GM12878 (cell line): ENCODE measurements around the gene HOXB3. TPM values are rescaled to one million over a fixed set of nuclear protein-coding genes. Genes with fewer than 3 reads are reported as not detected.

Experiments used
- ATAC-seq: fragments of 200-7000 bp; cut with Tn5 transposase; 3 replicates; pipeline ENCODE4 v1.9.1; 2020; ENCODE audit warnings: mild to moderate bottlenecking, moderate library complexity
- BruUV-seq: library from RNA; stranded (reverse); fragments of 400-500 nt; replicated peaks from 2 replicates; lab custom pipeline; 2021; lab: Mats Ljungman, UMichigan
- CTCF ChIA-PET: fragments of 300-600 bp; sonication (Branson Sonifier 250); formaldehyde crosslinking; extraction: SDS; loops from one replicate; lab custom pipeline; 2021; ENCODE audit warnings: inconsistent platforms; lab: Yijun Ruan, JAX
- POLR2A ChIA-PET: fragments of 350-600 bp; formaldehyde crosslinking; extraction: SDS; loops from one replicate; lab custom pipeline; 2021; ENCODE audit warnings: inconsistent platforms; lab: Charles Lee
- RAD21 ChIA-PET: fragments of 300-600 bp; sonication (Branson Sonifier 250); formaldehyde crosslinking; loops from one replicate; lab custom pipeline; 2023; ENCODE audit warnings: antibody characterized with exemption; ENCODE audit not compliant: unreplicated experiment; lab: Charles Lee
- SMC1A ChIA-PET: fragments of 300-600 bp; sonication (Branson Sonifier 250); formaldehyde crosslinking; loops from one replicate; lab custom pipeline; 2023; ENCODE audit not compliant: unreplicated experiment, uncharacterized antibody; lab: Charles Lee
- DNase-seq: peaks from one replicate; pipeline ENCODE4 v3.0.0-alpha.2; 2011; ENCODE audit warnings: low read depth, low spot score
- FAIRE-seq: peaks from 3 replicates; lab custom pipeline; 2011; peaks lifted over from hg19 to GRCh38; lab: Jason Lieb, UNC
- H2AFZ ChIP-seq: 2 replicates; pipeline ENCODE4 v1.6.0; 2011; ENCODE audit warnings: low read depth, low read length, control low read depth; ENCODE audit not compliant: control insufficient read depth
- H3K27ac ChIP-seq: 2 replicates; pipeline ENCODE4 v1.5.1; 2011; ENCODE audit warnings: control low read depth; ENCODE audit not compliant: control insufficient read depth, insufficient read depth
- H3K27me3 ChIP-seq, 2 experiments: replicated peaks in 1 of 2; 2 replicates each; pipeline versions ENCODE4 v1.6.0 to v1.6.1; 2011; ENCODE audit warnings: low read length in 1 of 2; ENCODE audit not compliant: control insufficient read depth in 2 of 2, insufficient read depth in 2 of 2
- H3K36me3 ChIP-seq, 2 experiments: 2 replicates each; pipeline ENCODE4 v1.5.1; 2011; ENCODE audit warnings: low read length in 1 of 2; ENCODE audit not compliant: control insufficient read depth in 2 of 2, insufficient read depth in 2 of 2
- H3K4me1 ChIP-seq: 2 replicates; pipeline ENCODE4 v1.6.1; 2011; ENCODE audit warnings: mild to moderate bottlenecking, low read length, moderate library complexity, mixed read lengths; ENCODE audit not compliant: control insufficient read depth, insufficient read depth
- H3K4me2 ChIP-seq: 2 replicates; pipeline ENCODE4 v1.6.0; 2011; ENCODE audit warnings: control low read depth; ENCODE audit not compliant: control insufficient read depth, insufficient read depth
- H3K4me3 ChIP-seq: fragments of 200-600 bp; sonication (generic); 2 replicates; pipeline ENCODE4 v1.5.1; 2016
- H3K79me2 ChIP-seq: 2 replicates; pipeline ENCODE4 v1.6.0; 2011; ENCODE audit warnings: low read length; ENCODE audit not compliant: control insufficient read depth, insufficient read depth
- H3K9ac ChIP-seq: 2 replicates; pipeline ENCODE4 v1.8.0; 2011; ENCODE audit warnings: low read length, control low read depth, mixed read lengths; ENCODE audit not compliant: control insufficient read depth, insufficient read depth
- H3K9me3 ChIP-seq: replicated peaks from 3 replicates; pipeline ENCODE4 v1.5.1; 2011; ENCODE audit warnings: mild to moderate bottlenecking, low read length; ENCODE audit not compliant: control insufficient read depth, insufficient read depth
- H4K20me1 ChIP-seq: 2 replicates; pipeline ENCODE4 v1.6.0; 2011; ENCODE audit not compliant: control insufficient read depth, insufficient read depth
- SIX5 ChIP-seq: IDR thresholded peaks from 2 replicates; pipeline ENCODE4 v1.6.1; 2011; ENCODE audit warnings: mild to moderate bottlenecking, low read depth, low read length, moderate library complexity; ENCODE audit not compliant: severe bottlenecking
- SRF ChIP-seq, 2 experiments: IDR thresholded peaks; 2 replicates each; pipeline ENCODE4 v1.6.1; 2011; ENCODE audit warnings: low read depth in 2 of 2, low read length in 2 of 2, mild to moderate bottlenecking in 1 of 2, moderate library complexity in 1 of 2
- USF1 ChIP-seq: IDR thresholded peaks from 2 replicates; pipeline ENCODE4 v1.6.1; 2011; ENCODE audit warnings: borderline replicate concordance, low read depth, mild to moderate bottlenecking, moderate library complexity, mixed read lengths, low read length; ENCODE audit not compliant: insufficient read depth; ENCODE audit errors: extremely low read length
- WGBS: methylation state at CpG from one replicate; pipeline ENCODE4 v1.1.6; 2016; ENCODE audit warnings: low lambda C conversion rate; ENCODE audit not compliant: insufficient replicate concordance, insufficient coverage; ENCODE audit errors: missing lambda C conversion rate; 5-methylcytosine and 5-hydroxymethylcytosine counted together
- in situ Hi-C: fragments of 300-500 bp; cut with MboI; formaldehyde crosslinking; loops from 9 replicates; pipeline ENCODE4 v1.14.3; 2018; ENCODE audit warnings: mixed read lengths
- intact Hi-C: fragments of 100-400 bp; cut with micrococcal nuclease; formaldehyde crosslinking; loops from one replicate; pipeline ENCODE4 v1.14.2; 2022; ENCODE audit not compliant: unreplicated experiment
- polyA plus RNA-seq, 11 experiments: library from polyadenylated mRNA; depleted of rRNA in 4 of 11; unstranded in 6 of 11; stranded (reverse) in 5 of 11; fragments of >200 nt; fragmentation: Nextera tagmentation in 4 of 11; fragmentation: Illumina TruSeq in 1 of 11; extraction: Ambion mirVana in 4 of 11; extraction: Trizol in 1 of 11; gene quantifications; 1 replicate in 1 of 11; 2 replicates in 10 of 11; pipeline versions ENCODE4 v1.2.1 to v1.2.3, GENCODE V29; 2011 to 2016; ENCODE audit warnings: inconsistent platforms in 2 of 11, missing spikeins in 2 of 11, low read depth in 1 of 11
- total RNA-seq, 4 experiments: library from RNA; depleted of rRNA in 3 of 4; stranded (reverse); fragments of >200 nt in 3 of 4; fragmentation: Illumina TruSeq in 1 of 4; extraction: Trizol in 1 of 4; gene quantifications; 2 replicates each; pipeline versions ENCODE4 v1.2.1 to v1.2.3, GENCODE V29; 2013 to 2021

The HOXB3 gene
- total and polyA plus RNA-seq, 10 of the 15 experiments (the other 5 are each of a cell fraction or from before 2014, with no cell fraction given): 0.19 to 7.7 (median 2.9) TPM

- DNase-seq (no peak), ATAC-seq (no peak), FAIRE-seq (no peak)
- no peaks in the 10 kb centered on the region for H4K20me1 ChIP-seq
- TF ChIP-seq USF1 (no peak), SIX5 (no peak), SRF (IDR thresholded peaks at IDR 0.05; ENCODE audit: low read depth in 2 of 2, low read length in 2 of 2) (no peak)
- H3K9me3 ChIP-seq: no peaks in the 10 kb centered on the region
- in situ Hi-C loops (no loop called here), intact Hi-C loops (no loop called here)
- H3K79me2 ChIP-seq: no peaks in the 10 kb centered on the region
- no peaks in the 10 kb centered on the region for H3K4me1 ChIP-seq
- peaks cover 0 to 8% of the 10 kb centered on the region in 2 experiments; a peak in 3 of 4 replicates for H3K27me3 ChIP-seq
- no peak overlapping the region for H3K9ac ChIP-seq
- WGBS: 32% methylated on average over 10 of the region's 10 CpGs
- SMC1A ChIA-PET: interaction anchor here (0.6 to 3.0 kb wide), 11 partner anchors 10 to 517 kb away, joined by 3 to 23 read pairs (median 4); no protein-coding TSS in a partner anchor
- H3K4me3 ChIP-seq: no peak overlapping the region
- no peak overlapping the region for H3K27ac ChIP-seq
- POLR2A ChIA-PET: interaction anchor here (0.6 kb wide), 3 partner anchors 502 to 752 kb away, joined by 3 to 6 read pairs (median 3); no protein-coding TSS in a partner anchor
- CTCF ChIA-PET: interaction anchor here (0.7 to 3.3 kb wide), 12 partner anchors 12 to 540 kb away, joined by 3 to 22 read pairs (median 4); no protein-coding TSS in a partner anchor
- RAD21 ChIA-PET: interaction anchor here (0.9 to 2.6 kb wide), 10 partner anchors 24 to 509 kb away, joined by 3 to 13 read pairs (median 6); no protein-coding TSS in a partner anchor
- BruUV-seq: no TSS peak
- no peaks in the 10 kb centered on the region for H3K36me3 ChIP-seq
- H3K4me2 ChIP-seq: no peak overlapping the region
- no peak overlapping the region for H2AFZ ChIP-seq
These were observed 796 bp downstream of the HOXB3 start for GRCh38 chr17:48589060-48589830.
